ENCODE data around the gene CACNA2D3.
"Not testable (repeated sequence)": the region's sequence is repeated elsewhere in the genome, so short reads cannot be mapped to it uniquely, and the experiment has no call there.

The CACNA2D3 gene

DNA sequence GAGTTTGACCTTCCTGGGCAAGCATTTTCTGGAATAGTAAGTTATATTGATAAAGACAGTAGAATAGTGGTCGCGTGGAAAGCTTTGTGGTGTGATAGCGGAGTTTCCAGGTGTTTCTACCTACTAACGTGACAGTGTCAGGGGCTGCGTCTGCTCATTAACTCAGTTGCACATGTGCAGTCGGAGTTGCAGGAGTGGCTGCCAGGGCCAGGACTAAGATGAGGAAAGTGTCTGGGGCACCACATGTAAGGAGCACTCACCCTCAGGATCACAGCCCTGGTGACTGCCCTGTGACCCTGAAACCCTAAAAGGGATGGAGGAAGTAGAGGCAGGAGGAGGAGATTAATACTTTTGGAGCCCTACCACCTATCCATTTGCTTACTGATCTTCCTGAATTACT, 510.5 kb downstream of the CACNA2D3 start:
- H3K27ac ChIP-seq (ENCODE audit: low read length): no peak overlapping the region
- no peaks in the 10 kb centered on the region for H3K9me3 ChIP-seq (ENCODE audit: insufficient read depth, low read depth, low read length)
- peaks cover 11% of the 10 kb centered on the region; the same call in 1 of the 2 replicates for H3K4me1 ChIP-seq (ENCODE audit: insufficient read depth, low read length)
- H3K36me3 ChIP-seq (ENCODE audit: insufficient read depth, low read depth, low read length): peaks cover 55% of the 10 kb centered on the region
- no peak overlapping the region for H3K4me3 ChIP-seq (ENCODE audit: low read length)
- no peak overlapping the region for H3K9ac ChIP-seq (ENCODE audit: low read depth, low read length)
- H3K27me3 ChIP-seq (ENCODE audit: insufficient read depth, low read length): no peaks in the 10 kb centered on the region

DNA sequence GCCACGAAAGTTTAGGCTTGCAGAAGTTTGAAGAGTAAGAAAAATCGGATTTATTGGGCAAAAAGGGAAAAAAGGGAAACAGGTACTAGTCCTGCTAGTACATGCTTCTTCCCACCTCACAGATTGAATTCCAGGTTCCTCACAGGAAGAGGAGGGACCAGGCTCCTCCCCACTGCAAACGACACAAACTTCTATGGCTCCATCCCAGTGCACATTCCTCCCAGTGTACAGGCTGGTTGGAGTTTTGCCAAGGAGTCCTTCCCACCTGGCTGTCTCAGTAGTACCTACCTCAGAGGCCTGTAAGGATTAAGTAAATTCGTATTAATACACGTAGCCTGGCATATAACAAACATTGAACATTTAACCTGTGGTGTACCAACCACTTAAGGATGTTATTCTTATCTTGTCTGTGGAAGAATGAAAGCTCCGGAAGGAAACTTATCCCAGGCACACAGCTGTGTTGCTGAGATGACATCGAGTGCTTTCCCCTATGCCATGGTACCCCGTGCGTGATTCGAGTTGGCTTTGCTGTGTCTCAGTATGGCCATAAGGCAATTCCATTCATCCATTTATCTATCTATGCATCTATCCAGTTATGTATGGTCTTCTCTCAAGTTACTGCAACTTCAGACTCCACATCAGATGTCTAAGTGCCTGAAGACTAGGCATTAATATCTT, 511.2 kb downstream of the CACNA2D3 start:
- Histone ChIP-seq H3K9me3 (ENCODE audit: insufficient read depth, low read depth, low read length) (no peaks in the 10 kb centered on the region), H3K4me3 (ENCODE audit: low read length) (peak overlapping the region; percentile 40), H3K36me3 (ENCODE audit: insufficient read depth, low read depth, low read length) (peaks cover 55% of the 10 kb centered on the region), H3K27ac (ENCODE audit: low read length) (no peak overlapping the region), H3K4me1 (ENCODE audit: insufficient read depth, low read length) (peaks cover 11% of the 10 kb centered on the region; the same call in 1 of the 2 replicates), H3K9ac (ENCODE audit: low read depth, low read length) (no peak overlapping the region), H3K27me3 (ENCODE audit: insufficient read depth, low read length) (no peaks in the 10 kb centered on the region)

DNA sequence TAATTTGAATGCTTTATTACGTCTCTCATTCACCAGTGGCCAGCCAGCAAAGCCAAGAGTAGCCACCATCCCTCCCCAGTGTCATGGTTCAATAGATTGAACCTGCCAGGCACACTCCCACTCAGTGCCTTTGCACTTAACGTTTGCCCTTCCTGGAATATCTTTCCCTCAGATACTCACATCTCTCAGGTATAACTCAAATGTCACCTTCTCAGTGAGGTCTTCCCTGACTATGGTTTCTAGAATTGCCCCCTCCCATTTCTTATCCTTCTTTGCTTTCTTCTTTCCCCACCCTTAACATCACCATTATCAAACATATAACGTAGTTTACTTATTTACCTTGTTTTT, 511.7 kb downstream of the CACNA2D3 start:
- Histone ChIP-seq H3K27me3 (ENCODE audit: insufficient read depth, low read length) (no peaks in the 10 kb centered on the region), H3K9ac (ENCODE audit: low read depth, low read length) (no peak overlapping the region), H3K9me3 (ENCODE audit: insufficient read depth, low read depth, low read length) (no peaks in the 10 kb centered on the region), H3K27ac (ENCODE audit: low read length) (no peak overlapping the region), H3K36me3 (ENCODE audit: insufficient read depth, low read depth, low read length) (peaks cover 55% of the 10 kb centered on the region), H3K4me3 (ENCODE audit: low read length) (peak overlapping the region; percentile 40), H3K4me1 (ENCODE audit: insufficient read depth, low read length) (peaks cover 11% of the 10 kb centered on the region; the same call in 1 of the 2 replicates)

DNA sequence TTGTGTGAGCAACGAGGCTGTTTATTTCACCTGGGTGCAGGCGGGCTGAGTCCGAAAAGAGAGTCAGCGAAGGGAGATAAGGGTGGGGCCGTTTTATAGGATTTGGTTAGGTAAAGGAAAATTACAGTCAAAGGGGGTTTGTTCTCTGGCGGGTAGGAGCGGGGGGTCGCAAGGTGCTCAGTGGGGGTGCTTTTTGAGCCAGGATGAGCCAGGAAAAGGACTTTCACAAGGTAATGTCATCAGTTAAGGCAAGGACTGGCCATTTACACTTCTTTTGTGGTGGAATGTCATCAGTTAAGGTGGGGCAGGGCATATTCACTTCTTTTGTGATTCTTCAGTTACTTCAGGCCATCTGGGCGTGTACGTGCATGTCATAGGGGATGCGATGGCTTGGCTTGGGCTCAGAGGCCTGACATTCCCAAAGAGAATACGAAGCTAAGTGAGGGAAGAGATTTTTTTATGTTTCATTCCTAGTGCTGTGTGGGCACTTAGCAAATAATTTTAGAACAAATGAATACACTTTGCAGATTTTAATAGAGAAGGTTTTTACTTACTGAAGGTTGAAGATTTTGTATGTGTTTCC, 517.5 kb downstream of the CACNA2D3 start:
- H3K4me3 ChIP-seq (ENCODE audit: low read length): peak overlapping the region; percentile 55
- peaks cover 34% of the 10 kb centered on the region for H3K4me1 ChIP-seq (ENCODE audit: insufficient read depth, low read length)
- H3K27me3 ChIP-seq (ENCODE audit: insufficient read depth, low read length); H3K9me3 ChIP-seq (ENCODE audit: insufficient read depth, low read depth, low read length); H3K27ac ChIP-seq (ENCODE audit: low read length): not testable (repeated sequence)
- H3K36me3 ChIP-seq (ENCODE audit: insufficient read depth, low read depth, low read length): peaks cover 20% of the 10 kb centered on the region
- H3K9ac ChIP-seq (ENCODE audit: low read depth, low read length): peak overlapping the region; percentile 75

DNA sequence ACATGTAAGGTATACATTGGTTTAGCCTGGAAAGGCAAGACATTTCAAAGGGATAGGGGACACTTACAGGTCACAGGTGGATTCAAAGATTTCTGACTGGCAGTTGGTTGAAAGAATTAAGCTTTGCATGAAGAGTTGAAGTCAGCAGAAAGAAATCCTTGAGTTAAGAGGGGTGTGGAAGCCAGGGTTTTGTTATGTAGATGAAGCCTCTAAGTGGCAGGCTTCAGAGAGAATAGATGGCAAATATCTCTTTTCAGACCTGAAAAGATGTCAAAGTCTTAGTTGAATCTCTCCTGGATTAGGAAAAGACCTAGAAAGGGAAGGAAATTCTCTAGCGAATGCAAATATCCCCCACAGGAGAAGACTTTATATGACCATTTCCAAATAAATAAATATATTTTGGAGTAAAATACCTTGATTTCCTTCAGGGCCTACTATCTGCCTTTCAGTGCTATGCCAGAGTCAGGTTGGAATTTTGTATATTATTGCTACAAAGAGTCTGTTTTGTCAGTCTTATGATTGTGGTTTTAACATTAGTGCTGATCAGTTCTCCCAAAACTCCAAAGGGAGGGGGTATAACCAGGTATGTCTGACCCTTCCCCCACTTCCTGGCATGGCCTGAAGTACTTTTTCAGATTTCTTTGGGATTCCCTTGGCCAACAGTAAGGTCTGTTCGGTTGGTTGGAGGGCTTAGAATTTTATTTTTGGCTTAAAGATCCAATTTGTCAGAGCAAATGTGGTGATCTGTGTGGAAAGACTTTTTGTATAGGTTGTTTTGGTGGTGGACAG, 519.1 kb downstream of the CACNA2D3 start:
- Histone ChIP-seq H3K4me3 (ENCODE audit: low read length) (peak overlapping the region; percentile 55), H3K9ac (ENCODE audit: low read depth, low read length) (peak overlapping the region; percentile 75), H3K9me3 (ENCODE audit: insufficient read depth, low read depth, low read length) (no peaks in the 10 kb centered on the region), H3K27ac (ENCODE audit: low read length) (peak overlapping the region; percentile 70), H3K4me1 (ENCODE audit: insufficient read depth, low read length) (peaks cover 34% of the 10 kb centered on the region), H3K27me3 (ENCODE audit: insufficient read depth, low read length) (peaks cover 8% of the 10 kb centered on the region; the same call in 1 of the 2 replicates), H3K36me3 (ENCODE audit: insufficient read depth, low read depth, low read length) (peaks cover 15% of the 10 kb centered on the region)

DNA sequence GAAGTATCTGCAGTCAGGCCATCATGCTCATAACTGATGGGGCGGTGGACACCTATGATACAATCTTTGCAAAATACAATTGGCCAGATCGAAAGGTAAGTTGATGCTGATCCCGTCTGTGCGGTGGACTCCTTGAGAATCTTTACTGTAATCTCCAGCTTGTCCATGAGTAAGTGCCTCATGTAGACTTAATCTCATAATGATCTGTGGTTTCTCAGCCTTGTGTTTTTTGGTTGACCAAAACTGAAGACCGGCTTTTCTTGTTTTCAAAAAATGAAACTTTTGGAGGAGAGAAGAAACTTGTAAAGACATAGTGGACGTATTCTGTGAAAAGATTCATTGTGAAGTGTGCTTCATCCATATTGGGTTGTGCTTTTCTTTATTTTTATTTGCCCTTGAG, 519.8 kb downstream of the CACNA2D3 start:
- Histone ChIP-seq H3K9ac (ENCODE audit: low read depth, low read length) (peak overlapping the region; percentile 56; the same call in 1 of the 2 replicates), H3K27me3 (ENCODE audit: insufficient read depth, low read length) (peaks cover 8% of the 10 kb centered on the region; the same call in 1 of the 2 replicates), H3K27ac (ENCODE audit: low read length) (peak overlapping the region; percentile 70)

DNA sequence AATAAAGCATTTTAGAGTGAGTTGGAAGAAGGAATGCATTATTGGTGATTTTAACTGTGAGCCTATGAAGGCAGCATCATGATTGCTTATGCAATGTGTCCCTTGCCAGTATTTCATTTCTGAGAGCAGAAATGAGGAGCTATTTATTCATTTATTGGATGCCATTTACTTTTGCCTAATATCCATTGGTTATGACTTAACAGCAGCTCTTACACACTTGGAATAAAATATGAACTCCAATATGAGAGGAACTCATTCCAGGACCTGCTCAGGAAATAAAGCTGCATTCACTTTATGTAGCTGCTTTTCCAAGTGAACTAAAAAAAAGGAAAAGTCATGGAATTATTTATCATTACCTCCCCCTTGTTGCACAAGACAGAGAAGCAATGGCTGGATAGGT, 525.4 kb downstream of the CACNA2D3 start:
- no peak overlapping the region for H3K4me3 ChIP-seq (ENCODE audit: low read length)
- no peak overlapping the region for H3K27ac ChIP-seq (ENCODE audit: low read length)
- H3K27me3 ChIP-seq (ENCODE audit: insufficient read depth, low read length): no peaks in the 10 kb centered on the region
- no peaks in the 10 kb centered on the region for H3K9me3 ChIP-seq (ENCODE audit: insufficient read depth, low read depth, low read length)
- H3K9ac ChIP-seq (ENCODE audit: low read depth, low read length): no peak overlapping the region
- 0 out of 2 replicates have a peak, but pooled peaks cover 3% of the 10 kb centered on the region for H3K36me3 ChIP-seq (ENCODE audit: insufficient read depth, low read depth, low read length)
- H3K4me1 ChIP-seq (ENCODE audit: insufficient read depth, low read length): peaks cover 10% of the 10 kb centered on the region

More for the DNA sequence above, 519.8 kb downstream of the CACNA2D3 start:
- H3K4me3 ChIP-seq (ENCODE audit: low read length): peak overlapping the region; percentile 55
- peaks cover 8% of the 10 kb centered on the region for H3K36me3 ChIP-seq (ENCODE audit: insufficient read depth, low read depth, low read length)
- H3K4me1 ChIP-seq (ENCODE audit: insufficient read depth, low read length): peaks cover 34% of the 10 kb centered on the region
- no peaks in the 10 kb centered on the region for H3K9me3 ChIP-seq (ENCODE audit: insufficient read depth, low read depth, low read length)

DNA sequence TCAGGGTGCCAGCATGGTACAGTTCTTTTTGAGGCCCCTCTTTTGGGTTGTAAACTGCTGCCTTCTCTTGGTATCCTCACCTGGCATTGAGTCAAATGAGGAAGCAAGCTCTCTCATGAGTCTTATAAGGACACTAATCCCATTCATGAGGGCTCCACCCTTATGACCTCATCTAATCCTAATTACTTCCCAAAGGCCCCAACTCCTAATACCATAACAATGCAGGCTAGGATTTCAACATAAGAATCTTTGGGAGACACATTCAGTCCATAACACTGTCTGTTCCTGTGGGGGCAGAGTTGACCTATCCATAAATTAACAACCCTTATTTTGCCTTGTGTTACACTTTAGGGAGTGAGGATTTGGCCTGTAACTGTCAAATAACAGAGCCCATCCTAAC, 527.2 kb downstream of the CACNA2D3 start:
- Histone ChIP-seq H3K4me1 (ENCODE audit: insufficient read depth, low read length) (no peaks in the 10 kb centered on the region), H3K9ac (ENCODE audit: low read depth, low read length) (no peak overlapping the region), H3K9me3 (ENCODE audit: insufficient read depth, low read depth, low read length) (no peaks in the 10 kb centered on the region), H3K36me3 (ENCODE audit: insufficient read depth, low read depth, low read length) (0 out of 2 replicates have a peak, but pooled peaks cover 3% of the 10 kb centered on the region), H3K4me3 (ENCODE audit: low read length) (no peak overlapping the region), H3K27me3 (ENCODE audit: insufficient read depth, low read length) (no peaks in the 10 kb centered on the region), H3K27ac (ENCODE audit: low read length) (no peak overlapping the region)

DNA sequence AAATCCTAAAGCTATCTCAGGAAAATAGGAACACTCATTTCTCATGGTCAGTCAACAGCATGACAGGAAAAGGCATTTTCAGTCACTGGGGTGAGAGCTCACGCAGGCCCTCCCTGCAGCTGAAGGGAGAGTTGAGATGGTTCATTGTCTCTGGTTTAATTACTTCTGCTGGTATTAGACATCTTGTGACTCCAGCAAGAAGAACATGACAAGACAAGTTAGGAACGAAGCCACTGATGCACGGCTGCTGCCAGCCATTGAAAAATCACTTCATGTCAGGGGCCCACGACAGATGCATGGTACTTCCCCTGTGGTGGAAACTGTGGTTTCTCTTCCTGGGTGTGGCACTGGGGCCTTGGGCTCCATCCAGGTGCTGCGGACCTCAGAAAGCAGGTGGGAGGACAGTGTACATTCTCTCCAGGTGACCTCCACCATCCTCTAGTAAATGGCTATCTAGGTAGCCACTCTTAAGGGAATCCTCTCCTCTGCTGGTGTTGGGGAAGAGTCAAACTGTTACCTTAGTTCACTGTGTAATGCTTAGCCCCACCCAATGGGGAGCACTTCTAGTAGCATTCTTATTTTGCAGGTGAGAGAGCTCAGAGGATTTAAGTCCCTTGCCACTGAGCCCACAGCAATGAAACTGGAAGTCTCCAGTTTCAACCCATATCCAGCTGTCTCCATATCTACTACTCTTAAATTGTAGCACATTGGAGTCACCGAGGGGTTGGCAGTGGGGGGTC, 531.3 kb downstream of the CACNA2D3 start:
- no peaks in the 10 kb centered on the region; the same call in 1 of the 2 replicates for H3K4me1 ChIP-seq (ENCODE audit: insufficient read depth, low read length)
- H3K27me3 ChIP-seq (ENCODE audit: insufficient read depth, low read length): no peaks in the 10 kb centered on the region
- H3K27ac ChIP-seq (ENCODE audit: low read length): no peak overlapping the region
- H3K9me3 ChIP-seq (ENCODE audit: insufficient read depth, low read depth, low read length): no peaks in the 10 kb centered on the region
- no peaks in the 10 kb centered on the region; the same call in 1 of the 2 replicates for H3K36me3 ChIP-seq (ENCODE audit: insufficient read depth, low read depth, low read length)
- no peak overlapping the region for H3K9ac ChIP-seq (ENCODE audit: low read depth, low read length)
- H3K4me3 ChIP-seq (ENCODE audit: low read length): no peak overlapping the region

DNA sequence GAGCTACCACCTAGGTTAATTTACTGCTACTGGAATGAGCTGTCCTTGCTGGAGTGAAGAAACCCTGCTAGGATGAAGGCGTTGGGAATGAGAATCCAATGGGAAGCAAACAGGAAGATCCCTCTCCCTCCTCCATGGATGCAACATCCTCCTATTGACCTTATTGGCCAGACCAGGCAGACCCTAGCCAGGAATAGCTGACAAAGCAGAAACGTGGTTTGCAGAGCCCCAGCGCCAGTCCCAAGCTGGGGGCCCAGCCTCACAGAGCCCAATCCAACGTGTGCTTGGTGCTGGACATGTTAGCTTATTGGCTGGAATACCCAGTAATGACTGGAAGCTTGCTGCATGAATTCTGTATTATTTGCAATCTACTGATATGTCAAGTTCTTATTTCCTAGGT, 532.4 kb downstream of the CACNA2D3 start:
- Histone ChIP-seq H3K27ac (ENCODE audit: low read length) (no peak overlapping the region), H3K27me3 (ENCODE audit: insufficient read depth, low read length) (no peaks in the 10 kb centered on the region), H3K9ac (ENCODE audit: low read depth, low read length) (no peak overlapping the region), H3K4me1 (ENCODE audit: insufficient read depth, low read length) (no peaks in the 10 kb centered on the region; the same call in 1 of the 2 replicates), H3K9me3 (ENCODE audit: insufficient read depth, low read depth, low read length) (no peaks in the 10 kb centered on the region), H3K36me3 (ENCODE audit: insufficient read depth, low read depth, low read length) (no peaks in the 10 kb centered on the region; the same call in 1 of the 2 replicates), H3K4me3 (ENCODE audit: low read length) (no peak overlapping the region)

DNA sequence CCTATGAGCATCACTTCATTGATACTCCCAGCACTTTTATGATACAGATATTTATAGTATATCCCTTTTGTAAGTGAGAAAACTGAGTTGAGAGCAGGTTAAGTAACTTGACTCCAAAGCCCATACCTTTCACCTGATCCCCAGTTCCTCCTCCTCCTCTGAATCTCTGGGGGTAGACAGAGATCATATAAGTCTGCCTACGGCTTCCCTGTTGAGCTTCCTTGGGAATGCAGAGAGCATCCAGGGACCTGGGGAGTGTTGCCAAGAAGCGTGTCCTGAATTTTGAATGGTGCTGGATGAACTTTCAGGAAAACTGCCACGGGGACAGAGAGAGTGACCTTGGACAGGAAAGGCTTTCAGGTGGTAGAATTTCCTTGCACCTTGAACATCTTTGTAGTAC, 537.0 kb downstream of the CACNA2D3 start:
- Histone ChIP-seq H3K9me3 (ENCODE audit: insufficient read depth, low read depth, low read length) (no peaks in the 10 kb centered on the region), H3K27me3 (ENCODE audit: insufficient read depth, low read length) (no peaks in the 10 kb centered on the region), H3K4me3 (ENCODE audit: low read length) (no peak overlapping the region), H3K4me1 (ENCODE audit: insufficient read depth, low read length) (peaks cover 6% of the 10 kb centered on the region; the same call in 1 of the 2 replicates), H3K27ac (ENCODE audit: low read length) (no peak overlapping the region), H3K9ac (ENCODE audit: low read depth, low read length) (no peak overlapping the region), H3K36me3 (ENCODE audit: insufficient read depth, low read depth, low read length) (no peaks in the 10 kb centered on the region; the same call in 1 of the 2 replicates)

Measured in iPS-20b (cell line).